ENCODE results near the gene PLA2G4C.

Gene PLA2G4C

DNA sequence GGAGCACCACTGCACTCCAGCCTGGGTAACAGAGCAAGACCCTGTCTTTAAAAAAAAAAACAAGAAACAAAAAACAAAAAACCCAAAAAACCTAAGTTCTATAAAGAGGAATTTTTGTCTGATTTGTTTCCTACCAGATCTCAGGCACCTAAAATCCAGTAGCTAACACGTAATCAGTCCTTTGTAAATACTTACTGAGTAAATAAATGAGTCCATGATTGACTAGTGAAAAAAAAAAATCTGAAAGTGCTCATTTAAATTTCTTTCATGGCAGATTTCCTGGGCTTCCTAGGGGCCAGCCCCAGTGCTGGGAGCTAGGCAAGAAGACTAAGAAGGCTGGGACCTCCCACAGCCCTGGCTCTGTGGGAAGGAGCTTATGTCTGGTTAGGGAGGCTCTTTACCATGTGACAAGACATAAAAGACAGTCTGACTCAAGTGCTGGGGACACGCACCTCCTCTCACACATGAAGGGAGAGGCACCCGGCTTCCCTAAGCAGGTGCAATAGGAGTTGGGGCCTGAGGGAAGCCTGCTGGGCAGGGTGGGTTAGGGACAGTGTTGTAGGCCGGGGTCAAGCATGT, 37.1 kb upstream of the PLA2G4C start:
- Histone ChIP-seq H3K4me3 (ENCODE audit: low read depth, low read length, poor library complexity, severe bottlenecking) (no peak overlapping the region), H3K9me2 (ENCODE audit: low read depth, low read length) (no peaks in the 10 kb centered on the region), H3K27ac (ENCODE audit: low read depth, low read length, poor library complexity, severe bottlenecking) (no peak overlapping the region), H3K9me3 (ENCODE audit: low read length) (no peaks in the 10 kb centered on the region), H3K9ac (ENCODE audit: low read length) (no peak overlapping the region), H3F3A (ENCODE audit: insufficient read depth, low read length) (no peaks in the 10 kb centered on the region), H3K27me3 (ENCODE audit: insufficient read depth, low read length) (no peaks in the 10 kb centered on the region), H3K79me2 (ENCODE audit: insufficient read depth, low read length) (no peaks in the 10 kb centered on the region), H3K4me2 (ENCODE audit: low read length) (no peak overlapping the region), H4K20me1 (ENCODE audit: insufficient read depth, low read length) (no peaks in the 10 kb centered on the region), H3K36me3 (ENCODE audit: insufficient read depth, low read length) (peaks cover 82% of the 10 kb centered on the region), H2AFZ (ENCODE audit: low read length) (no peak overlapping the region), H3K4me1 (ENCODE audit: insufficient read depth, low read length, severe bottlenecking) (no peaks in the 10 kb centered on the region)
- TF ChIP-seq CTCF (IDR thresholded peaks at IDR 0.05; ENCODE audit: low read length): no peak
- TF ChIP-seq EZH2 (IDR thresholded peaks at IDR 0.05; ENCODE audit: borderline replicate concordance, low read length): no peak

DNA sequence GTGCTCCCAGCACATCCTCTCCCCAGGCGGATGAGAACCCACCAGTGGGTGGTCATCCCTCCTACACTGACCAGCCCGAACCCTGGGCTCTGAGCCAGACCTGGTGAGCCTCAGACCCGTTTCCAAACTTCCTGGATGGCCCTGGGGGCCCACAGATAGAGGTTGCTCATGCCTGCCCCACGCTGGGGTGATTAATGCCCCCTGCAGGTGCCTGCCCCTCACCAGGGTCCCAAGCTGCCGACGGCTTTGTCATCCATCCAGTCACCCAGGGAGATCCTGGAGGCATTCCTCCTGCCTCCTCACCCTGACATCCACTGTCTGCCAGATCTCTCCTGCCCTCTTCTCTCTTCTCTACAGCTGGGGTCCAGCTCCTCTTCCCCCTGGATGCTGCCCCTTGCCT, 28.4 kb upstream of the PLA2G4C start:
- TF ChIP-seq CTCF (IDR thresholded peaks at IDR 0.05; ENCODE audit: low read length): no peak
- Histone ChIP-seq H3K36me3 (ENCODE audit: insufficient read depth, low read length) (peaks cover 43% of the 10 kb centered on the region), H3K79me2 (ENCODE audit: insufficient read depth, low read length) (no peaks in the 10 kb centered on the region), H2AFZ (ENCODE audit: low read length) (no peak overlapping the region), H3K4me2 (ENCODE audit: low read length) (no peak overlapping the region), H3K9me3 (ENCODE audit: low read length) (no peaks in the 10 kb centered on the region), H3F3A (ENCODE audit: insufficient read depth, low read length) (no peaks in the 10 kb centered on the region), H3K27ac (ENCODE audit: low read depth, low read length, poor library complexity, severe bottlenecking) (no peak overlapping the region), H3K4me3 (ENCODE audit: low read depth, low read length, poor library complexity, severe bottlenecking) (no peak overlapping the region), H3K9me2 (ENCODE audit: low read depth, low read length) (no peaks in the 10 kb centered on the region), H3K27me3 (ENCODE audit: insufficient read depth, low read length) (no peaks in the 10 kb centered on the region), H3K9ac (ENCODE audit: low read length) (no peak overlapping the region), H3K4me1 (ENCODE audit: insufficient read depth, low read length, severe bottlenecking) (no peaks in the 10 kb centered on the region), H4K20me1 (ENCODE audit: insufficient read depth, low read length) (no peaks in the 10 kb centered on the region)

- no peak overlapping the region for H2AFZ ChIP-seq (ENCODE audit: low read length)
Observed at GRCh38 chr19:48137411-48137810, 26.8 kb upstream of the PLA2G4C start.

More at GRCh38 chr19:48137411-48137810, 26.8 kb upstream of the PLA2G4C start:
- H3K9me3 ChIP-seq (ENCODE audit: low read length): no peaks in the 10 kb centered on the region
- H3K9ac ChIP-seq (ENCODE audit: low read length): no peak overlapping the region
- no peaks in the 10 kb centered on the region for H4K20me1 ChIP-seq (ENCODE audit: insufficient read depth, low read length)
- no peak overlapping the region for H3K27ac ChIP-seq (ENCODE audit: low read depth, low read length, poor library complexity, severe bottlenecking)
- H3K4me3 ChIP-seq (ENCODE audit: low read depth, low read length, poor library complexity, severe bottlenecking): no peak overlapping the region
- H3K27me3 ChIP-seq (ENCODE audit: insufficient read depth, low read length): no peaks in the 10 kb centered on the region
- H3K79me2 ChIP-seq (ENCODE audit: insufficient read depth, low read length): no peaks in the 10 kb centered on the region
- no peak overlapping the region for H3K4me2 ChIP-seq (ENCODE audit: low read length)
- H3K36me3 ChIP-seq (ENCODE audit: insufficient read depth, low read length): peaks cover 38% of the 10 kb centered on the region
- no peaks in the 10 kb centered on the region for H3K4me1 ChIP-seq (ENCODE audit: insufficient read depth, low read length, severe bottlenecking)
- TF ChIP-seq EZH2 (IDR thresholded peaks at IDR 0.05; ENCODE audit: borderline replicate concordance, low read length) (no peak), CTCF (IDR thresholded peaks at IDR 0.05; ENCODE audit: low read length) (no peak)
- no peaks in the 10 kb centered on the region for H3K9me2 ChIP-seq (ENCODE audit: low read depth, low read length)
- no peaks in the 10 kb centered on the region for H3F3A ChIP-seq (ENCODE audit: insufficient read depth, low read length)

All from OCI-LY1 (cell line).